NCI-H526 (cell line): ENCODE results near the gene MROH7.

Experiments
- DNase-seq, 2 experiments: peaks; one replicate each; lab custom pipeline; 2025; lab: John Stamatoyannopoulos, UW

The MROH7 gene

GRCh38 chr1:54640863-54641836 lies at the start of gene MROH7:
Gene MROH7 (plus strand): TSS chr1:54641786. CDS start chr1:54652927, 11,141 bp downstream.
- no peak for DNase-seq

- DNase-seq, result no peak
Measured at GRCh38 chr1:54593571-54594160, 47.9 kb upstream of the MROH7 start.

- DNase-seq, result no peak
Measured at GRCh38 chr1:54594463-54594862, 47.1 kb upstream of the MROH7 start.

GRCh38 chr1:54595956-54596498 lies 45.6 kb upstream of the MROH7 start:
- no peak for DNase-seq

- DNase-seq, result no peak
Measured at GRCh38 chr1:54596756-54597155, 44.8 kb upstream of the MROH7 start.

- no peak for DNase-seq
Measured at GRCh38 chr1:54597455-54598030, 44.0 kb upstream of the MROH7 start.

- DNase-seq, result no peak
Measured at GRCh38 chr1:54599211-54599823, 42.3 kb upstream of the MROH7 start.

GRCh38 chr1:54600947-54601721 lies 40.5 kb upstream of the MROH7 start:
- DNase-seq, result no peak

GRCh38 chr1:54601730-54602129 lies 39.9 kb upstream of the MROH7 start:
- DNase-seq, result no peak

- no peak for DNase-seq
Measured at GRCh38 chr1:54602554-54602953, 39.0 kb upstream of the MROH7 start.

GRCh38 chr1:54603241-54603640 lies 38.3 kb upstream of the MROH7 start:
- no peak for DNase-seq

GRCh38 chr1:54604051-54604450 lies 37.5 kb upstream of the MROH7 start:
- no peak for DNase-seq

GRCh38 chr1:54604572-54605370 lies 36.8 kb upstream of the MROH7 start:
- no peak for DNase-seq

- peak; percentile 96 to 98 for DNase-seq
Measured at GRCh38 chr1:54606096-54606989, 35.2 kb upstream of the MROH7 start.

GRCh38 chr1:54606990-54607325 lies 34.6 kb upstream of the MROH7 start:
- DNase-seq, result peak in 1 of 2 experiments; percentile 49

GRCh38 chr1:54607821-54608565 lies 33.6 kb upstream of the MROH7 start:
- peak in 1 of 2 experiments; percentile 16 for DNase-seq

GRCh38 chr1:54608566-54609230 lies 32.9 kb upstream of the MROH7 start:
- no peak for DNase-seq

- no peak for DNase-seq
Measured at GRCh38 chr1:54609301-54609921, 32.2 kb upstream of the MROH7 start.
